ENCODE measurements around the gene ROBO2. TPM values are rescaled to one million over a fixed set of nuclear protein-coding genes. Genes with fewer than 3 reads are reported as not detected.

The ROBO2 gene
- total RNA-seq, 2 donors from 2014 or later = 9.8 to 9.9 TPM

DNA sequence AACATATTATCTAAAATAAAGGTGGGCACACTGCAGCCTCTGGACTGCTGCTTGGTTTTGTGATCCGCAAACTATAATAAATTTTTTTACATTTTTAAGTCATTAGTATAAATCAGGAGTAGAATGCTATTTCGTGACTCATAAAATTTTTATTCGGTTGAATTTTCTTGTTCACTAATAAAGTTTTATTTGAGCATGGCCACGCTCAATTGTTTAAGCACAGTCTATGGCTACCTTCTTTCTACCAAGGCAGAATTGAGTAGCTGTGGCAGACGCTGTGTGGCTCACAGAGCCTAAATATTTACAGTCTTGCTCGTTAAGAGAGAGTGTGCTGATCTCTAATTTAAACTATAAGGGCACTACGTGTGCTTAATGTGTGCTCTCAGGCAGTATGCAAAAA, 28.9 kb downstream of the ROBO2 start:
- no peak overlapping the region for H3K27ac ChIP-seq
- H3K36me3 ChIP-seq = no peaks in the 10 kb centered on the region
- no peak overlapping the region for H3K4me3 ChIP-seq
- ATAC-seq (ENCODE audit: insufficient number of reproducible peaks, low FRiP score, low read depth) = no peak
- H3K4me1 ChIP-seq (ENCODE audit: control insufficient read depth in 1 of 2, low read depth in 2 of 2) = no peaks in the 10 kb centered on the region
- no peak for DNase-seq (ENCODE audit: low spot score)
- no peaks in the 10 kb centered on the region for H3K9me3 ChIP-seq
- H3K27me3 ChIP-seq (replicated peaks; ENCODE audit: insufficient read depth) = no peaks in the 10 kb centered on the region
- TF ChIP-seq, protein P1, sequence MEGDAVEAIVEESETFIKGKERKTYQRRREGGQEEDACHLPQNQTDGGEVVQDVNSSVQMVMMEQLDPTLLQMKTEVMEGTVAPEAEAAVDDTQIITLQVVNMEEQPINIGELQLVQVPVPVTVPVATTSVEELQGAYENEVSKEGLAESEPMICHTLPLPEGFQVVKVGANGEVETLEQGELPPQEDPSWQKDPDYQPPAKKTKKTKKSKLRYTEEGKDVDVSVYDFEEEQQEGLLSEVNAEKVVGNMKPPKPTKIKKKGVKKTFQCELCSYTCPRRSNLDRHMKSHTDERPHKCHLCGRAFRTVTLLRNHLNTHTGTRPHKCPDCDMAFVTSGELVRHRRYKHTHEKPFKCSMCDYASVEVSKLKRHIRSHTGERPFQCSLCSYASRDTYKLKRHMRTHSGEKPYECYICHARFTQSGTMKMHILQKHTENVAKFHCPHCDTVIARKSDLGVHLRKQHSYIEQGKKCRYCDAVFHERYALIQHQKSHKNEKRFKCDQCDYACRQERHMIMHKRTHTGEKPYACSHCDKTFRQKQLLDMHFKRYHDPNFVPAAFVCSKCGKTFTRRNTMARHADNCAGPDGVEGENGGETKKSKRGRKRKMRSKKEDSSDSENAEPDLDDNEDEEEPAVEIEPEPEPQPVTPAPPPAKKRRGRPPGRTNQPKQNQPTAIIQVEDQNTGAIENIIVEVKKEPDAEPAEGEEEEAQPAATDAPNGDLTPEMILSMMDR (IDR thresholded peaks at IDR 0.05) = no peak

DNA sequence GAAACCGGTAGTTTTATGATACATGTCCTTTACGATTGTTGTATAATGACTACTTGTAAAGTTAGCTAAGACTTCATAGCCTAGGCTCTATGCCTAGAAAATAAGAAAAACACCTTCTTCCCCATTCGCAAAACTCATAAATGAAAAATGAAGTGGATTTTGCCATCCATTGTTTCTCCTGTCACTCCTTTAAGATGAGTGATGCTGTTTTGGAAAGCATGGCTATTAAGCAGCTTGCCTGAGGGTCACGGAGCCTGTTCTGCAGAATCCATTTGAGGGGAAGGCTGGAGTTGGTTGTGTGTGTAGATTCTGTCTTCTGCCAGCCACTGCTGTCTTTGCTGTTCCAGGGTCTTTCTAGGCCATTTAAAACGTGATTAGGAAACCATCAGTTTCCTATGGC, 31.5 kb downstream of the ROBO2 start:
- Histone ChIP-seq H3K36me3 (no peaks in the 10 kb centered on the region), H3K4me1 (ENCODE audit: control insufficient read depth in 1 of 2, low read depth in 2 of 2) (no peaks in the 10 kb centered on the region), H3K9me3 (no peaks in the 10 kb centered on the region), H3K27ac (no peak overlapping the region), H3K4me3 (no peak overlapping the region), H3K27me3 (replicated peaks; ENCODE audit: insufficient read depth) (no peaks in the 10 kb centered on the region)
- DNase-seq (ENCODE audit: low spot score) (no peak), ATAC-seq (ENCODE audit: insufficient number of reproducible peaks, low FRiP score, low read depth) (no peak)
- TF ChIP-seq, protein P1 (IDR thresholded peaks at IDR 0.05) = no peak

DNA sequence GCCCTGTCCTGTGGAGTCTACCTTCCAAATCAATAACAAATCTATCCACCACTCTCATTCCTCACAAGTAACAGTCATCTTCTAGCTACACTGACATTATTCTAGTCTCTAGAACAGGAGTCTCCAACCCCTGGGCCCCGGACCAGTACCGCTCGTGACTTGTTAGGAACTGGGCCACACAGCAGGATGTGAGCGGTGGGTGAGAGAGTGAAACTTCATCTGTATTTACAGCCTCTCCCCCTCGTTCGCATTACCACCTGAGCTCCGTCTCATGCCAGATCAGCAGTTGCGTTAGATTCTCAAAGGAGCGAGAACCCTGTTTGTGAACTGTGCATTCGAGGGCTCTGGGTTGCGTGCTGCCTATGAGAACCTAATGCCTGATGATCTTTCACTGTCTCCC, 31.9 kb downstream of the ROBO2 start:
- Histone ChIP-seq H3K27ac (no peak overlapping the region), H3K36me3 (no peaks in the 10 kb centered on the region), H3K4me3 (no peak overlapping the region), H3K4me1 (ENCODE audit: control insufficient read depth in 1 of 2, low read depth in 2 of 2) (no peaks in the 10 kb centered on the region), H3K9me3 (no peaks in the 10 kb centered on the region), H3K27me3 (replicated peaks; ENCODE audit: insufficient read depth) (no peaks in the 10 kb centered on the region)
- ATAC-seq (ENCODE audit: insufficient number of reproducible peaks, low FRiP score, low read depth) (no peak), DNase-seq (ENCODE audit: low spot score) (no peak)
- TF ChIP-seq, protein P1 (IDR thresholded peaks at IDR 0.05) = no peak

GRCh38 chr3:77072232-77072631, 32.3 kb downstream of the ROBO2 start:
- Histone ChIP-seq H3K4me3 (no peak overlapping the region), H3K36me3 (no peaks in the 10 kb centered on the region), H3K9me3 (no peaks in the 10 kb centered on the region), H3K27ac (no peak overlapping the region), H3K4me1 (ENCODE audit: control insufficient read depth in 1 of 2, low read depth in 2 of 2) (no peaks in the 10 kb centered on the region), H3K27me3 (replicated peaks; ENCODE audit: insufficient read depth) (no peaks in the 10 kb centered on the region)
- TF ChIP-seq, protein P1 (IDR thresholded peaks at IDR 0.05) = no peak
- DNase-seq (ENCODE audit: low spot score) (no peak), ATAC-seq (ENCODE audit: insufficient number of reproducible peaks, low FRiP score, low read depth) (no peak)

GRCh38 chr3:77078279-77078678, 38.4 kb downstream of the ROBO2 start:
- H3K9me3 ChIP-seq = no peaks in the 10 kb centered on the region

More at GRCh38 chr3:77078279-77078678, 38.4 kb downstream of the ROBO2 start:
- Histone ChIP-seq H3K27ac (no peak overlapping the region), H3K4me3 (no peak overlapping the region), H3K27me3 (replicated peaks; ENCODE audit: insufficient read depth) (no peaks in the 10 kb centered on the region), H3K36me3 (no peaks in the 10 kb centered on the region), H3K4me1 (ENCODE audit: control insufficient read depth in 1 of 2, low read depth in 2 of 2) (peaks cover 0 to 8% of the 10 kb centered on the region in 2 donors)
- DNase-seq (ENCODE audit: low spot score) = no peak
- no peak for ATAC-seq (ENCODE audit: insufficient number of reproducible peaks, low FRiP score, low read depth)
- TF ChIP-seq, protein P1 (IDR thresholded peaks at IDR 0.05) = no peak
